ENCODE measurements around the gene MTHFD1L.

Gene MTHFD1L

DNA sequence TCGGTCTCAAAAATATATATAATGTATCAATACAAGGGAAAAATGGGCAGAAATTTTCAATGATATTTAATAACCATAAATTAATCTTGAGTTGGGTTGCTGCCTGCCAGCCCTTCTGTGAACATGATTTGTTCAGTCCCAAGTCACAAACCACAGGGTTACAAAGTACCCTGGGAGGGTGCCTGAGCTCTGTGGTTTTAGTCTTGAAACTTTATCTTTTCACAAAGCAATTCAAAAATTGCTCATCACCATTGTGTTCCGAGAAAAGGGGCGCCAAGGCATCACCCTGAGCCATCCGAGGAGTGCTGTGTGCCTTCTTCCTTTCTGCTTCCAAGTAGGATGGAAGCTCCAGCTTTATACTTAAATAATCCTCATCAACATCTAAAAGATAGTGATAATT lies 232.7 kb downstream of the MTHFD1L start:
- Histone ChIP-seq H3K4me1 (ENCODE audit: control insufficient read depth, insufficient read depth, low read length) (0 out of 2 replicates have a peak, but pooled peaks cover 3% of the 10 kb centered on the region), H3K27me3 (ENCODE audit: control insufficient read depth, insufficient read depth, low read length) (no peaks in the 10 kb centered on the region), H3K9ac (ENCODE audit: low read length) (no peak overlapping the region), H3K9me3 (ENCODE audit: control insufficient read depth, insufficient read depth, low read depth, low read length) (no peaks in the 10 kb centered on the region), H3K27ac (ENCODE audit: low read depth, low read length) (no peak overlapping the region), H3K4me3 (ENCODE audit: low read depth, low read length) (no peak overlapping the region), H3K36me3 (ENCODE audit: control insufficient read depth, insufficient read depth, low read length) (peaks cover 32% of the 10 kb centered on the region)

DNA sequence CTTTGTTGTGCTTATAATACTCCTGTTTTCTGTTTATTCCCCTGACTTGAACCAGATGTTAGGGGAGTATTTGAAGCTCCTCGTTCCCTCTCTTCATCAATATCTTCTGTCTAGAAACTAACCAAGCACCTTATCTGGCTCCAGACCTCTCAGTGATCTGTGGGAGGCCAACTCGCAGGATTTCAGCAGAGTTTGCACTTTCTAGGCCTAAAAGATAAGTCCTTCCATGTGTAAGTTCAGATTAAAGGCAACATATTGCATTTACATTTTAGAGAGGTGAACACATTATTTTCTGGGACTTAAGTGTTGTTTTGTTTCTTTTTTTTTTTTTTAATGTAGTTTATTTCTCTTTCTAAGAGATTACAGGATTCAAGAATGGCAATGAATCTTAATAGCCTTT lies 234.8 kb downstream of the MTHFD1L start:
- H3K36me3 ChIP-seq (ENCODE audit: control insufficient read depth, insufficient read depth, low read length) = peaks cover 26% of the 10 kb centered on the region
- no peaks in the 10 kb centered on the region for H3K9me3 ChIP-seq (ENCODE audit: control insufficient read depth, insufficient read depth, low read depth, low read length)
- no peak overlapping the region for H3K4me3 ChIP-seq (ENCODE audit: low read depth, low read length)
- no peak overlapping the region for H3K27ac ChIP-seq (ENCODE audit: low read depth, low read length)
- H3K9ac ChIP-seq (ENCODE audit: low read length) = no peak overlapping the region
- H3K27me3 ChIP-seq (ENCODE audit: control insufficient read depth, insufficient read depth, low read length) = no peaks in the 10 kb centered on the region
- 0 out of 2 replicates have a peak, but pooled peaks cover 6% of the 10 kb centered on the region for H3K4me1 ChIP-seq (ENCODE audit: control insufficient read depth, insufficient read depth, low read length)

DNA sequence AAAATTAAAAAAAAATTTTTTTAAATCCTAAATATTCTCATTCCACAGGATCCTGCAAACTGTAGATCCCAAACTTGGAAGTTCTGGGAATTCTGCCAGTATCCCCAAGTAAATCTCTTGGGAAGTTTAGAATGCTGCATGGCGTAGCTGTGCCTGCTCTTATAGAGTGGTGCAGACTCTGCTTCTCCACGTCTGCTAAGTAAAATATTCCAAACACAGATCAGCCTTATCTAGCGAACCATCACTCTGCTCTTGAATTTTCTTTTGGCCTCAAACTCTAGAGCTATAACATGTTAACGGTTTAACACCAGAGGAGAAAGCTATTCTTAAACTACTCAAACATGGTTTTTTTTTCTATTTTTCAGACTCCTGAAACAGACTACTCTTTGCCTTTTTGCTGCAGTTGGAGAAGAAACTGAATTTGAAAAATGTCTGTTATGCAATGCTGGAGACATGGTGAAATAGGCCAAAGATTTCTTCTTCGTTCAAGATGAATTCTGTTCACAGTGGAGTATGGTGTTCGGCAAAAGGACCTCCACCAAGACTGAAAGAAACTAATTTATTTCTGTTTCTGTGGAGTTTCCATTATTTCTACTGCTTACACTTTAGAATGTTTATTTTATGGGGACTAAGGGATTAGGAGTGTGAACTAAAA lies 235.8 kb downstream of the MTHFD1L start:
- H3K27me3 ChIP-seq (ENCODE audit: control insufficient read depth, insufficient read depth, low read length) = no peaks in the 10 kb centered on the region
- H3K27ac ChIP-seq (ENCODE audit: low read depth, low read length) = no peak overlapping the region
- H3K4me1 ChIP-seq (ENCODE audit: control insufficient read depth, insufficient read depth, low read length) = 0 out of 2 replicates have a peak, but pooled peaks cover 6% of the 10 kb centered on the region
- no peak overlapping the region for H3K9ac ChIP-seq (ENCODE audit: low read length)
- H3K36me3 ChIP-seq (ENCODE audit: control insufficient read depth, insufficient read depth, low read length) = peaks cover 19% of the 10 kb centered on the region
- H3K9me3 ChIP-seq (ENCODE audit: control insufficient read depth, insufficient read depth, low read depth, low read length) = no peaks in the 10 kb centered on the region
- H3K4me3 ChIP-seq (ENCODE audit: low read depth, low read length) = no peak overlapping the region

DNA sequence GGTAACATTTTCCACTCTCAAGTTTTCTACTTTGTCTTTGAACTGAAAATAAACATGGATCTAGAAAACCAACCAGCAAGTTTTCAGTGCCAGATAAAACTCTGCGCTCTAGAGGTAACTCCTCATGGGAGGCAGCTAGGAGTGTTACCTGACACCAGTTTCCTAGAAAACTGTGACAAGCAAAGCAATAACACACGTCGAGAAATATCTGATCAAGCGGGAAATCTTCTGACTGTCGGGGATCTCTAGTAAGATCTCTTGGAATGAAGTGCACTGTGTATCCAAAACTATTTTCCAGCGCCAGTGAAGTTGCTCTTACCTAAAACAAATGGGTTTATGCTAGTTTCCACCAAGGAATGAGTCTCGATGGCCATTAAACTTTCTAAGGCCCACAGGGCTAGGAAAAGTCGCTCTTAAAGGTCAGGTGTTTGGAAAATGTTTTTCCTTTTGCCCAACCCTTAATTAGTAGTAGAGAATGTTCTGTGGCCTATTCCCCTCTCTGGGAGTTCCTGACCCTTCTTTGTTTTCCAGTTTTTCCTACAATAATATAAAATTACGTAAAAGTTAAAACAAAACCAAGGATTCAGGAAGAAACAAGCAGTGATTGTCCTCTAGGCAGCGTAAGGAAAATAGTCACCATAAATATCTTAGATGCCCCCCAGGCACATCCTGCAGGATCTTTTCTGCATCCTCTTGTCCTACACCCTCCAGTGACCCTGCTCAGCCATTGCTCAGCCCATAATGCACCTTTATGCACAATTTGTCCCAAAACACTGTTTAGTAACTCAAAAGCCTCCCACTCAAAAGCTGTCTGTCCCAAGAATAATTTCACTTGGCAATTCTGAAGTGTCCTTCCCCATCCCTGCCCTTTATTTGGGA lies 236.6 kb downstream of the MTHFD1L start:
- Histone ChIP-seq H3K4me3 (ENCODE audit: low read depth, low read length) (no peak overlapping the region), H3K27ac (ENCODE audit: low read depth, low read length) (no peak overlapping the region)

DNA sequence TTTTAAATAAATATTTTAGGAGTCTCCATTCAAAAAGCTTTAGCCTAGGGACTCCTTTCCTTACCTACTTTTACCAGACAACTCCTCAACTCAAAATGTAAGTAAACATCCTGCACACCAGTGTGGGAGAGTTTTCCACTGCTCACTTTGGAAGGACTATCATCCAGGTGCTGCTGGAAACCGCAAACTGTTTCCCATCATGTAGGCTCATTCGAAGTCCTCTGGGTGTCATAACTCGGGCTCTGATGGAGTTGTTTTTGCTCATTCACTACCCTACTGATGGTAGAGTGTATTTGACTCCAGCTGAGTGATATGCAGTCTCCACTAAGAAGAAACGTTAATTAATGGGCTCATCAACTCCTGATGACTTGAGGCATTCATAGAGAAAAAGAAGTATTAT lies 237.8 kb downstream of the MTHFD1L start:
- peaks cover 12% of the 10 kb centered on the region for H3K36me3 ChIP-seq (ENCODE audit: control insufficient read depth, insufficient read depth, low read length)
- no peak overlapping the region for H3K27ac ChIP-seq (ENCODE audit: low read depth, low read length)
- H3K9ac ChIP-seq (ENCODE audit: low read length) = no peak overlapping the region
- H3K27me3 ChIP-seq (ENCODE audit: control insufficient read depth, insufficient read depth, low read length) = no peaks in the 10 kb centered on the region
- no peak overlapping the region for H3K4me3 ChIP-seq (ENCODE audit: low read depth, low read length)
- no peaks in the 10 kb centered on the region for H3K9me3 ChIP-seq (ENCODE audit: control insufficient read depth, insufficient read depth, low read depth, low read length)
- peaks cover 13% of the 10 kb centered on the region for H3K4me1 ChIP-seq (ENCODE audit: control insufficient read depth, insufficient read depth, low read length)

More for the DNA sequence above, 236.6 kb downstream of the MTHFD1L start:
- 0 out of 2 replicates have a peak, but pooled peaks cover 6% of the 10 kb centered on the region for H3K4me1 ChIP-seq (ENCODE audit: control insufficient read depth, insufficient read depth, low read length)
- H3K27me3 ChIP-seq (ENCODE audit: control insufficient read depth, insufficient read depth, low read length) = no peaks in the 10 kb centered on the region
- no peaks in the 10 kb centered on the region for H3K9me3 ChIP-seq (ENCODE audit: control insufficient read depth, insufficient read depth, low read depth, low read length)
- H3K9ac ChIP-seq (ENCODE audit: low read length) = no peak overlapping the region
- peaks cover 15% of the 10 kb centered on the region for H3K36me3 ChIP-seq (ENCODE audit: control insufficient read depth, insufficient read depth, low read length)

DNA sequence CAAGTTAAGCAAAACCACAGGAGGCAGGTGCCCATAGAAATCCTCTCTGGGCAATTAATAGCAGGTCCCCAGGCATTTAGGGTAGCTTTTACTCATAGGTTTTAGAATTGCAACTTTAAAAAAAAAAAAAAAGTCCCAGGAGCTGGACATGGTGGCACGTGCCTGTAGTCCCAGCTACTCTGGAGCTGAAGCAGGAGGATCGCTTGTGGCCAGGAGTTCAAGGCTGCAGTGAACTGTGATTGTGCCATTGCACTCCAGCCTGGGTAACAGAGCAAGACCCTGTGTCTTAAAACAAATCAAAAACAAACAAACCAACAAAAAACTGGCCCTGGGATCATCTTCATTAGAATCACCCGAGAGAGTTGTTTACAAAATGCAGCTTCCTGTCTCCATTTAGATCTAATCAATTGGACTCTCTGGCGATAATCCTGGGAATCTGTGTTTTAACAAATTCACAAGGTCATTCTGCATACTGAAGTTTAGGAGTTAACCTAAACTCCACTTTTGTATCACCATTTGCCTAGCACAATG lies 242.5 kb downstream of the MTHFD1L start:
- no peak overlapping the region for H3K27ac ChIP-seq (ENCODE audit: low read depth, low read length)
- H3K27me3 ChIP-seq (ENCODE audit: control insufficient read depth, insufficient read depth, low read length) = no peaks in the 10 kb centered on the region
- H3K4me1 ChIP-seq (ENCODE audit: control insufficient read depth, insufficient read depth, low read length) = peaks cover 16% of the 10 kb centered on the region
- no peak overlapping the region for H3K4me3 ChIP-seq (ENCODE audit: low read depth, low read length)
- H3K9ac ChIP-seq (ENCODE audit: low read length) = no peak overlapping the region
- no peaks in the 10 kb centered on the region for H3K9me3 ChIP-seq (ENCODE audit: control insufficient read depth, insufficient read depth, low read depth, low read length)
- H3K36me3 ChIP-seq (ENCODE audit: control insufficient read depth, insufficient read depth, low read length) = peaks cover 3% of the 10 kb centered on the region; the same call in 1 of the 2 replicates

DNA sequence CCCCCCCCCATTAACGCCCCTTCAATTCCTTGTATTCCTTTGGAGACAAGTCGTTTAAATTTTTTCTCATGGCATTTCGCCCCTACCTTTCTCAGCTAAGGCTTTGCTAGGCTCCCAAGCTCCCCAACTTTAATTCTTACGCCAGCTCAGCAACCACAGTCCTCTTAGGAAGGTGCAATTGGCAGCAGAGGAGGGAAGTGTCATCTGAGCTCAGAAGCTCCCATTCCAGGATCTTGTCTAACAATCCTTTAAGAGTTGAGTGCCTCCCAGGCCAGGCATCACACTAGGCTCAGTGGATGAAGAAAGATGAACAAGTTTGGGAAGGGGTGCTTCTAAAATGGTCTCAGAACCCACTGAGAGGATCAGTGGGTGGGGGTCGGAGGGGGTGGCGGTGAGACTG lies 243.0 kb downstream of the MTHFD1L start:
- Histone ChIP-seq H3K36me3 (ENCODE audit: control insufficient read depth, insufficient read depth, low read length) (no peaks in the 10 kb centered on the region), H3K9me3 (ENCODE audit: control insufficient read depth, insufficient read depth, low read depth, low read length) (no peaks in the 10 kb centered on the region), H3K4me3 (ENCODE audit: low read depth, low read length) (no peak overlapping the region), H3K4me1 (ENCODE audit: control insufficient read depth, insufficient read depth, low read length) (peaks cover 12% of the 10 kb centered on the region), H3K27me3 (ENCODE audit: control insufficient read depth, insufficient read depth, low read length) (no peaks in the 10 kb centered on the region), H3K9ac (ENCODE audit: low read length) (no peak overlapping the region), H3K27ac (ENCODE audit: low read depth, low read length) (no peak overlapping the region)

DNA sequence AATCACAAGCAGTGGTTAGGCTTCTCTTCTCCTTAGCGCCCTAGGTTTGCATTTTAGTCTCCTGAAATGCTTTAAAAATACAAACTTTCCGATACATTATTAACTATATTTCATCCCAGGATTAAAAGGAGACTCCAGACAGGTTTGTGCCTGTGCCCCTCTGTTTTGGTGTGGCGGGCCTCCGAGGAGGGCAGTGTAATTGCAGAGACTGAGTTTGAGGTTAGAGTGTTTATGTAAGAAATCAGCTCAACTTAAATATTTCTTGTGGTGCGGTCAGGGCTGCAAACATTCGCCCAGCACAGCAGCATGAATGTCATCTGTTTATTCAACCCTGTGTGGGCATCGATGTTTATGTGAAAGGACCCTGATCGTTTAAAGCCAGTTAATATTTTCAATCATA lies 243.9 kb downstream of the MTHFD1L start:
- no peaks in the 10 kb centered on the region for H3K36me3 ChIP-seq (ENCODE audit: control insufficient read depth, insufficient read depth, low read length)
- H3K27me3 ChIP-seq (ENCODE audit: control insufficient read depth, insufficient read depth, low read length) = no peaks in the 10 kb centered on the region
- no peak overlapping the region for H3K9ac ChIP-seq (ENCODE audit: low read length)
- no peak overlapping the region for H3K4me3 ChIP-seq (ENCODE audit: low read depth, low read length)
- no peaks in the 10 kb centered on the region for H3K9me3 ChIP-seq (ENCODE audit: control insufficient read depth, insufficient read depth, low read depth, low read length)
- H3K4me1 ChIP-seq (ENCODE audit: control insufficient read depth, insufficient read depth, low read length) = peaks cover 12% of the 10 kb centered on the region
- H3K27ac ChIP-seq (ENCODE audit: low read depth, low read length) = no peak overlapping the region

DNA sequence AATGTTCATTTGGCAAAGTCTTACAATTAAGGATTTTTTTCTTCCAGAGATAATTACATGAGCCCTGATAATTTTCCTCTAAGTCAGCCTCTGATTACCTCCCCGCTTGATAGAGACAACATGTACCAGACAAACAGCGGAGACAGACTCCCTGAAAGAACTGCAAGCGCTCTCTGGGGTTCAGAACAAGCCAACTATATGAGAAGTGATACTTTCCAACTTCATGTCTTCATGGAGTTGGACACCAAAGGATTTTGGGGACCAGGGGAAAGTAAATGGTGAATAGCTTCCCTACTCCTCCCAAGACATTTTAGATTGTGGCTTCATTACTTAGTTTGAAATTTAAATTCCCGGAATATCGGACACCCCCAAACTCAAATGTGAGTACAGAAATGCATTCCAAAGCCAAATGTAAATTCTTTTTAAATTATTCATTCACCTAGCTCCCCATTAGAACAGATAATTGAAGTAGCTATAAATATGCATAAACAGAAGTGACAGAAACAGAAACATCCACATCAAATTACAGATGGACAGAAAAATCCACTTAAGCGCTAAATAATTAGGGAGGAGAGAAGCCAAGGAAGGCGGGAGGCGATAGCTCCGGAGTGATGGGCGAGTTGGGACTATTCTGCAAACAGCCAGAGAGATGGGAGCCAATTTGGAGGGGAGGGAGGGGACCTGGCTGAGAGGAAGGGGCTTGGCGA lies 244.5 kb downstream of the MTHFD1L start:
- H3K4me1 ChIP-seq (ENCODE audit: control insufficient read depth, insufficient read depth, low read length) = peaks cover 12% of the 10 kb centered on the region
- H3K27me3 ChIP-seq (ENCODE audit: control insufficient read depth, insufficient read depth, low read length) = no peaks in the 10 kb centered on the region
- H3K36me3 ChIP-seq (ENCODE audit: control insufficient read depth, insufficient read depth, low read length) = no peaks in the 10 kb centered on the region
- no peaks in the 10 kb centered on the region for H3K9me3 ChIP-seq (ENCODE audit: control insufficient read depth, insufficient read depth, low read depth, low read length)
- H3K4me3 ChIP-seq (ENCODE audit: low read depth, low read length) = no peak overlapping the region
- no peak overlapping the region for H3K9ac ChIP-seq (ENCODE audit: low read length)
- no peak overlapping the region for H3K27ac ChIP-seq (ENCODE audit: low read depth, low read length)

DNA sequence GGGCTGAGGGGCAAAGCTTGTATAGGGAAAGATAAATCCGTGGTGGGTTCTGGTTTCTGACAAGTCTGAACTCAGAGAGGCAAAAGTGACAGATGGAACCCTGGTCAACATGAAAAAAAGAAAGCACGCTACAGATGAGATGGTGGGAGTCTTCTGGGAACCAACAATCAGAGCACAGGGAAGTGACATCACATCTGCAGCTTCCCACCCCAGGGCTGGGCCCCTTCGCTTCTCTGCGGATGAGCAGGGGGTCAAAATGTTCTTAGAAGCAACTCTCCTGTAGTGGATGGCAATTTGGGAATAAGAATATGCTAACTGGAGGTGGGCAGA lies 245.0 kb downstream of the MTHFD1L start:
- Histone ChIP-seq H3K4me1 (ENCODE audit: control insufficient read depth, insufficient read depth, low read length) (peaks cover 12% of the 10 kb centered on the region), H3K27me3 (ENCODE audit: control insufficient read depth, insufficient read depth, low read length) (no peaks in the 10 kb centered on the region), H3K9me3 (ENCODE audit: control insufficient read depth, insufficient read depth, low read depth, low read length) (no peaks in the 10 kb centered on the region), H3K4me3 (ENCODE audit: low read depth, low read length) (no peak overlapping the region), H3K9ac (ENCODE audit: low read length) (no peak overlapping the region), H3K27ac (ENCODE audit: low read depth, low read length) (no peak overlapping the region), H3K36me3 (ENCODE audit: control insufficient read depth, insufficient read depth, low read length) (no peaks in the 10 kb centered on the region)

DNA sequence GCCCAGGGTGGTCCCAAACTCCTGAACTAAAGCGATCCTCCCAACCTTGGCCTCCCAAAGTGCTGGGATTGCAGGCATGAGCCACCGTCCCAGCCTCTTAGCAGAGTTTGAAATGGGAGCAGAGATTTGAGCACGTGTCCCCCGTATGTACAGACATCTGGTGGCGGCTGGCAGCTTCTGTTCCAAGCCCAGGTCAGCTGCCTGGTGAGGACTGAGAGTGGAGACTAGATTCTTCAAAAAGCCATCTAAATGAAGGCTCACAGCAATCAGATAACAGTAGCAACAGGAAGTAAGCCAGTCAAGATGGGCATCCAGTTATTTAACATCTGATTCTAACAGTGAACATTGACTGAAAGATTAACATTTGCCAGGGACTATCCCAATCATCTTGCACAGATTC lies 246.2 kb downstream of the MTHFD1L start:
- Histone ChIP-seq H3K4me3 (ENCODE audit: low read depth, low read length) (no peak overlapping the region), H3K27ac (ENCODE audit: low read depth, low read length) (no peak overlapping the region), H3K9me3 (ENCODE audit: control insufficient read depth, insufficient read depth, low read depth, low read length) (no peaks in the 10 kb centered on the region)

More for the DNA sequence above, 246.2 kb downstream of the MTHFD1L start:
- Histone ChIP-seq H3K27me3 (ENCODE audit: control insufficient read depth, insufficient read depth, low read length) (no peaks in the 10 kb centered on the region), H3K36me3 (ENCODE audit: control insufficient read depth, insufficient read depth, low read length) (no peaks in the 10 kb centered on the region), H3K4me1 (ENCODE audit: control insufficient read depth, insufficient read depth, low read length) (peaks cover 12% of the 10 kb centered on the region), H3K9ac (ENCODE audit: low read length) (no peak overlapping the region)

Measured in HUES6 (cell line).